ENCODE results near the gene PDZK1IP1. TPM values are rescaled to one million over a fixed set of nuclear protein-coding genes. Genes with fewer than 3 reads are reported as not detected.

PDZK1IP1 gene, protein sequence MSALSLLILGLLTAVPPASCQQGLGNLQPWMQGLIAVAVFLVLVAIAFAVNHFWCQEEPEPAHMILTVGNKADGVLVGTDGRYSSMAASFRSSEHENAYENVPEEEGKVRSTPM
- not detected for total RNA-seq
- not detected for polyA plus RNA-seq
- total RNA-seq, result not detected

- Histone ChIP-seq H3K4me1 (ENCODE audit: control insufficient read depth in 2 of 2, insufficient read depth in 2 of 2, low read length in 2 of 2) (no peaks in the 10 kb centered on the region), H3K27me3 (ENCODE audit: control insufficient read depth in 2 of 2, insufficient read depth in 2 of 2, low read length in 2 of 2) (no peaks in the 10 kb centered on the region), H3K4me3 (ENCODE audit: low read length) (no peak within 1 kb of the TSS), H3K36me3 (ENCODE audit: control insufficient read depth in 2 of 3, insufficient read depth in 3 of 3, low read length in 3 of 3) (no peaks in the 10 kb centered on the region), H3K27ac (ENCODE audit: low read depth, low read length) (no peak within 1 kb of the TSS), H3K9me3 (ENCODE audit: control insufficient read depth in 2 of 3, low read length in 3 of 3) (no peaks in the 10 kb centered on the region)
- Mint-ChIP-seq H3K4me1 (peaks cover 0 to 2% (median 0%) of the 10 kb centered on the region in 7 donors), H3K36me3 (no peaks in the 10 kb centered on the region), H3K4me3 (no peak within 1 kb of the TSS), H3K9me3 (peaks cover 0 to 2% (median 0%) of the 10 kb centered on the region in 11 donors), H3K27ac (peak within 1 kb of the TSS in 1 of 9 donors; percentile 36), H3K27me3 (peaks cover 6 to 15% (median 7%) of the 10 kb centered on the region in 5 donors)
- POLR2A ChIA-PET, result no interaction called here
- intact Hi-C loops (cut with micrococcal nuclease), result no loop called here
- ATAC-seq (no peak), DNase-seq (peak in 1 of 9 donors; percentile 16)
- CTCF ChIA-PET, result interaction anchor here (0.6 kb wide), 1 partner anchor 526 kb away, joined by 3 read pairs; no protein-coding TSS in a partner anchor
Measured at GRCh38 chr1:47189844-47190508, at the start of gene PDZK1IP1. Gene PDZK1IP1 (minus strand): TSS chr1:47190036. CDS start chr1:47189932, 104 bp downstream.

DNA sequence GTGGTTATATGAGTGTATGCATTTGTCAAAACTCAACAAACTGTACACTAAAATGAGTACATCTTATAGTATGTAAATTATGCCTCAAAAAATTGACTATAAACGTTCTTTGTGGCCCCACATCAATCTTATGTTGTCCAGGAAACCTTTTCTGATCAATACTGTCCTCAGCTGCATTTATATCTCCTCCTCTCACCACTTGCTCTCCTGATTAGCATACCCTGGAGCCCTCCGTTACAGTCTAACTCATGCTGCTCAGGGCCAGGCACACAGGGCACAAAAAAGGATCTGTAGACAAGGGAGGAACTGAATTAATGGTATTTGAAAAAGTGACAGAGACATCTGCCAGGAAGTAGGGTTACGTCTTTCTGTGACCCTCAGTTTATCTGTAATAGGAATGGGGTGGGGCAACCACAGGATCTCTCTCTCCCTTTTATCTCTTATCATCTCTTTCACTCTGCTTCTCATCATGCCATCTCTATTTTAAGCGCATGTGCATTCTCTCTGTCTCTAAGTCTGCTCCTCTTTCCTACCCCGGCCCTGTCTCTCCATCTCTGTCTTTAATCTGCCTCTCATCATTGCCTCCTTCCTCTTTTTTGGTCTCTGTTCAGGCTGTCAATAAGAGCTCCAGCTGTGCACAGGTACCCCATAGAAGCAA is 49.2 kb upstream of the PDZK1IP1 start:
- Histone ChIP-seq H3K9me3 (ENCODE audit: control insufficient read depth in 2 of 3, low read length in 3 of 3) (no peaks in the 10 kb centered on the region), H3K36me3 (ENCODE audit: control insufficient read depth in 2 of 3, insufficient read depth in 3 of 3, low read length in 3 of 3) (no peaks in the 10 kb centered on the region), H3K27me3 (ENCODE audit: control insufficient read depth in 2 of 2, insufficient read depth in 2 of 2, low read length in 2 of 2) (peaks cover 0 to 3% of the 10 kb centered on the region in 2 donors), H3K4me3 (ENCODE audit: low read length) (no peak overlapping the region), H3K27ac (ENCODE audit: low read depth, low read length) (no peak overlapping the region), H3K4me1 (ENCODE audit: control insufficient read depth in 2 of 2, insufficient read depth in 2 of 2, low read length in 2 of 2) (no peaks in the 10 kb centered on the region)
- DNase-seq, result no peak
- ChIA-PET POLR2A (no interaction called here), CTCF (no interaction called here)
- ATAC-seq, result peak; percentile 37
- intact Hi-C loops (cut with micrococcal nuclease), result no loop called here
- Mint-ChIP-seq H3K4me3 (peak overlapping the region in 2 of 10 donors; percentile 12 to 54), H3K27ac (no peak overlapping the region), H3K9me3 (no peaks in the 10 kb centered on the region), H3K36me3 (peaks cover 0 to 3% (median 0%) of the 10 kb centered on the region in 5 donors), H3K27me3 (peaks cover 35 to 75% (median 56%) of the 10 kb centered on the region in 5 donors), H3K4me1 (peaks cover 0 to 17% (median 6%) of the 10 kb centered on the region in 7 donors)

DNA sequence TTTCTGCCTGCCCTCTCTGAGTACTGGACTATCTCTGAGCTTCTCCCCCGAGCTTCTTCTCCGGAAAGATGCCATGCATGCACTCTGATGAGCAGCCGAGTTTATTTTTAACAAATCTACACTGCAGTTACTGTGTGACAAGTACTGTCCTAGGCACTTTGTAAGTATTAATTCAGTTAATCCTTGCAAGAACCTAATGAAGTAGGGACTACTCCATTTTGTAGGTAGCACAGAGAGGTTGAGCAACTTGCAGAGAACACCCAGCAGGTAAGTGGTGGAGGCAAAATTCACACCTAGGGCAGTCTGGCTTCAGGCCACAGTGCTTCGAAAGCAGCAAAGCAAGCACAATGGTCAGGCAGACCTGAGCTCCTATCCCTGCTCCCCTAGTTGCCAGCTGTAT is 46.0 kb upstream of the PDZK1IP1 start:
- H3K27ac ChIP-seq (ENCODE audit: low read depth, low read length), result no peak overlapping the region
- H3K36me3 ChIP-seq (ENCODE audit: control insufficient read depth in 2 of 3, insufficient read depth in 3 of 3, low read length in 3 of 3), result no peaks in the 10 kb centered on the region
- no peak for ATAC-seq
- no peak overlapping the region for H3K27ac Mint-ChIP-seq
- no peaks in the 10 kb centered on the region for H3K9me3 ChIP-seq (ENCODE audit: control insufficient read depth in 2 of 3, low read length in 3 of 3)
- peaks cover 2 to 9% of the 10 kb centered on the region in 2 donors for H3K4me1 ChIP-seq (ENCODE audit: control insufficient read depth in 2 of 2, insufficient read depth in 2 of 2, low read length in 2 of 2)
- H3K4me3 Mint-ChIP-seq, result no peak overlapping the region
- ChIA-PET POLR2A (no interaction called here), CTCF (no interaction called here)
- intact Hi-C loops (cut with micrococcal nuclease), result no loop called here
- H3K4me3 ChIP-seq (ENCODE audit: low read length), result no peak overlapping the region
- H3K27me3 Mint-ChIP-seq, result peaks cover 39 to 77% (median 72%) of the 10 kb centered on the region in 5 donors
- peaks cover 7 to 12% of the 10 kb centered on the region in 2 donors for H3K27me3 ChIP-seq (ENCODE audit: control insufficient read depth in 2 of 2, insufficient read depth in 2 of 2, low read length in 2 of 2)
- H3K9me3 Mint-ChIP-seq, result peaks cover 0 to 4% (median 0%) of the 10 kb centered on the region in 11 donors
- H3K36me3 Mint-ChIP-seq, result peaks cover 0 to 10% (median 1%) of the 10 kb centered on the region in 5 donors
- peaks cover 12 to 30% (median 22%) of the 10 kb centered on the region in 7 donors for H3K4me1 Mint-ChIP-seq
- no peak for DNase-seq

DNA sequence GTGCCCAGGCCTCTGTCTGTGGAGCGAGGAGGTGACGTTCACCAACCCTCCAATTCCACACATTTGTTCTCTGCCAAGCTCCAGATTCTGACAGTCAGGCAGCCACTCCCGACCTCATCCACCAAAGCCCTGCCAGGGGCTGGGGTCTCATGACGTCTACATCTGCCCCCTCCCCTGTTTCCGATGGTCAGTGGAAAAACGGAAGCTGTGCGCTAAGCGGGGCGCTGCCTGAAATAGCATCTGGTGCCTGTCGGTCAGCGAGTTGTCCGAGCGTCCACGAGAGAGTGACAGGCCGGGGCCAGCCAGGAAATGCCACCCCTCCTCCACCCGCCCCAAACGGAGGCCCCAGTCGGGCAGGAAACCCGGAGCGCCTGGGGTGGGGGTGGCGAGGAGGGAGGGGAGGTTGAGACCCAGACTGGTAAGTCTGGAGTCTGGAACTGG is 45.4 kb upstream of the PDZK1IP1 start:
- peaks cover 15 to 33% (median 27%) of the 10 kb centered on the region in 7 donors for H3K4me1 Mint-ChIP-seq
- ATAC-seq (no peak), DNase-seq (no peak)
- Histone ChIP-seq H3K36me3 (ENCODE audit: control insufficient read depth in 2 of 3, insufficient read depth in 3 of 3, low read length in 3 of 3) (no peaks in the 10 kb centered on the region), H3K4me1 (ENCODE audit: control insufficient read depth in 2 of 2, insufficient read depth in 2 of 2, low read length in 2 of 2) (peaks cover 7 to 13% of the 10 kb centered on the region in 2 donors), H3K9me3 (ENCODE audit: control insufficient read depth in 2 of 3, low read length in 3 of 3) (no peaks in the 10 kb centered on the region), H3K4me3 (ENCODE audit: low read length) (no peak overlapping the region), H3K27ac (ENCODE audit: low read depth, low read length) (no peak overlapping the region), H3K27me3 (ENCODE audit: control insufficient read depth in 2 of 2, insufficient read depth in 2 of 2, low read length in 2 of 2) (peaks cover 12 to 18% of the 10 kb centered on the region in 2 donors)
- no peak overlapping the region for H3K27ac Mint-ChIP-seq
- H3K36me3 Mint-ChIP-seq, result peaks cover 0 to 10% (median 1%) of the 10 kb centered on the region in 5 donors
- H3K4me3 Mint-ChIP-seq, result no peak overlapping the region
- H3K9me3 Mint-ChIP-seq, result peaks cover 0 to 4% (median 0%) of the 10 kb centered on the region in 11 donors
- intact Hi-C loops (cut with micrococcal nuclease), result no loop called here
- ChIA-PET POLR2A (no interaction called here), CTCF (no interaction called here)
- H3K27me3 Mint-ChIP-seq, result peaks cover 43 to 77% (median 77%) of the 10 kb centered on the region in 5 donors

- peaks cover 12 to 13% of the 10 kb centered on the region in 2 donors for H3K4me1 ChIP-seq (ENCODE audit: control insufficient read depth in 2 of 2, insufficient read depth in 2 of 2, low read length in 2 of 2)
- no peaks in the 10 kb centered on the region for H3K9me3 ChIP-seq (ENCODE audit: control insufficient read depth in 2 of 3, low read length in 3 of 3)
- intact Hi-C loops (cut with micrococcal nuclease), result loop anchor here in 1 of 2 donors (5.0 kb wide), 1 partner anchor 474 kb away; no protein-coding TSS in a partner anchor
- Mint-ChIP-seq H3K27me3 (peaks cover 54 to 89% (median 84%) of the 10 kb centered on the region in 5 donors), H3K4me1 (peaks cover 8 to 37% (median 28%) of the 10 kb centered on the region in 7 donors), H3K27ac (no peak overlapping the region), H3K9me3 (peaks cover 0 to 4% (median 0%) of the 10 kb centered on the region in 11 donors), H3K4me3 (peak overlapping the region in 7 of 10 donors; percentile 14 to 85 (median 31)), H3K36me3 (peaks cover 0 to 10% (median 1%) of the 10 kb centered on the region in 5 donors)
- CTCF ChIA-PET, result no interaction called here
- DNase-seq (no peak), ATAC-seq (no peak)
- H3K27ac ChIP-seq (ENCODE audit: low read depth, low read length), result no peak overlapping the region
- POLR2A ChIA-PET, result interaction anchor here (0.8 kb wide), 1 partner anchor 23 kb away, joined by 3 read pairs; no protein-coding TSS in a partner anchor
- H3K27me3 ChIP-seq (ENCODE audit: control insufficient read depth in 2 of 2, insufficient read depth in 2 of 2, low read length in 2 of 2), result peaks cover 23 to 36% of the 10 kb centered on the region in 2 donors
- no peak overlapping the region for H3K4me3 ChIP-seq (ENCODE audit: low read length)
- no peaks in the 10 kb centered on the region for H3K36me3 ChIP-seq (ENCODE audit: control insufficient read depth in 2 of 3, insufficient read depth in 3 of 3, low read length in 3 of 3)
Measured at GRCh38 chr1:47233186-47233585, 43.4 kb upstream of the PDZK1IP1 start.

GRCh38 chr1:47232187-47232874 is 42.5 kb upstream of the PDZK1IP1 start, which contains the start of gene TAL1:
Gene TAL1 (minus strand): TSS chr1:47232225. CDS start chr1:47225888, 6,337 bp downstream.
- Mint-ChIP-seq H3K27ac (peak within 1 kb of the TSS in 1 of 9 donors; percentile 62), H3K9me3 (peaks cover 0 to 4% (median 0%) of the 10 kb centered on the region in 11 donors), H3K4me1 (peaks cover 8 to 37% (median 28%) of the 10 kb centered on the region in 7 donors), H3K4me3 (peak within 1 kb of the TSS; percentile 74 to 94 (median 84)), H3K36me3 (peaks cover 0 to 10% (median 1%) of the 10 kb centered on the region in 5 donors), H3K27me3 (peaks cover 63 to 92% (median 87%) of the 10 kb centered on the region in 5 donors)
- H3K4me3 ChIP-seq (ENCODE audit: low read length), result peak within 1 kb of the TSS; percentile 4
- no peaks in the 10 kb centered on the region for H3K36me3 ChIP-seq (ENCODE audit: control insufficient read depth in 2 of 3, insufficient read depth in 3 of 3, low read length in 3 of 3)
- intact Hi-C loops (cut with micrococcal nuclease), result loop anchor here in 1 of 2 donors (5.0 kb wide), 1 partner anchor 475 kb away; no protein-coding TSS in a partner anchor
- no peaks in the 10 kb centered on the region for H3K9me3 ChIP-seq (ENCODE audit: control insufficient read depth in 2 of 3, low read length in 3 of 3)
- no peak for DNase-seq
- no peak within 1 kb of the TSS for H3K27ac ChIP-seq (ENCODE audit: low read depth, low read length)
- peak; percentile 52 for ATAC-seq
- peaks cover 12 to 13% of the 10 kb centered on the region in 2 donors for H3K4me1 ChIP-seq (ENCODE audit: control insufficient read depth in 2 of 2, insufficient read depth in 2 of 2, low read length in 2 of 2)
- POLR2A ChIA-PET, result interaction anchor here (0.8 kb wide), 1 partner anchor 22 kb away, joined by 3 read pairs; no protein-coding TSS in a partner anchor
- CTCF ChIA-PET, result no interaction called here
- H3K27me3 ChIP-seq (ENCODE audit: control insufficient read depth in 2 of 2, insufficient read depth in 2 of 2, low read length in 2 of 2), result peaks cover 23 to 40% of the 10 kb centered on the region in 2 donors
